HepG2 (cell line): ENCODE measurements around the gene ACVR1B. TPM values are rescaled to one million over a fixed set of nuclear protein-coding genes. Genes with fewer than 3 reads are reported as not detected.
A peak's percentile ranks its signal among the peaks of the same experiment; 100 is the strongest.

Source experiments
- CHD4 ChIP-seq: fragments of 200-600 bp; sonication (generic); IDR thresholded peaks from 2 replicates; pipeline ENCODE4 v1.7.0; 2017; ENCODE audit warnings: mild to moderate bottlenecking, low read length, borderline replicate concordance
- HIC2 ChIP-seq: sonication (generic); formaldehyde crosslinking; IDR thresholded peaks from 2 replicates; pipeline ENCODE4 v1.9.0; 2022; ENCODE audit warnings: low read depth, missing genetic modification reagents
- LCORL ChIP-seq, 2 experiments: fragments of 450-650 bp in 1 of 2; sonication (generic) in 1 of 2; formaldehyde crosslinking in 1 of 2; IDR thresholded peaks; 2 replicates each; pipeline versions ENCODE4 v1.5.0 to v1.6.1; 2017 to 2020; ENCODE audit warnings: antibody characterized with exemption in 1 of 2, missing genetic modification reagents in 1 of 2
- MED13 ChIP-seq: sonication (generic); formaldehyde crosslinking; IDR thresholded peaks from 2 replicates; pipeline ENCODE4 v1.5.0; 2020; ENCODE audit warnings: missing genetic modification reagents
- MEF2D ChIP-seq: sonication (generic); formaldehyde crosslinking; IDR thresholded peaks from 2 replicates; pipeline ENCODE4 v1.5.1; 2020; ENCODE audit warnings: mild to moderate bottlenecking, missing genetic modification reagents
- MXD4 ChIP-seq: IDR thresholded peaks from 2 replicates; pipeline ENCODE4 v1.6.1; 2016; ENCODE audit warnings: mild to moderate bottlenecking, missing biosample characterization, missing genetic modification reagents
- NCOA1 ChIP-seq: sonication (generic); formaldehyde crosslinking; IDR thresholded peaks from 2 replicates; pipeline ENCODE4 v1.9.0; 2021; ENCODE audit warnings: missing genetic modification reagents
- NPAS2 ChIP-seq: sonication (generic); formaldehyde crosslinking; IDR thresholded peaks from 2 replicates; pipeline ENCODE4 v1.8.0; 2022; ENCODE audit warnings: mild to moderate bottlenecking, missing genetic modification reagents, borderline replicate concordance
- NR2F1 ChIP-seq, 2 experiments: fragments of 450-650 bp in 1 of 2; formaldehyde crosslinking in 1 of 2; IDR thresholded peaks; 2 replicates each; pipeline versions ENCODE4 v1.5.0 to v1.6.1; 2016 to 2020; ENCODE audit warnings: mild to moderate bottlenecking in 1 of 2, missing compliant biosample characterization in 1 of 2, missing genetic modification reagents in 1 of 2, moderate library complexity in 1 of 2
- TCF12 ChIP-seq, 2 experiments: fragments of 450-650 bp in 1 of 2; sonication (generic) in 1 of 2; formaldehyde crosslinking in 1 of 2; IDR thresholded peaks; 2 replicates each; pipeline versions ENCODE4 v1.6.1 to v1.8.0; 2017 to 2022; ENCODE audit warnings: antibody characterized with exemption in 1 of 2, mild to moderate bottlenecking in 1 of 2, missing genetic modification reagents in 1 of 2, moderate library complexity in 1 of 2
- ZFP36L2 ChIP-seq: sonication (generic); formaldehyde crosslinking; IDR thresholded peaks from 2 replicates; pipeline ENCODE4 v1.4.0; 2020; ENCODE audit warnings: missing genetic modification reagents
- ZNF207 ChIP-seq: fragments of 450-650 bp; IDR thresholded peaks from 2 replicates; pipeline ENCODE4 v1.6.1; 2016; ENCODE audit warnings: antibody characterized with exemption, borderline replicate concordance
- ZNF589 ChIP-seq: sonication (generic); formaldehyde crosslinking; conservative IDR thresholded peaks from 2 replicates; pipeline ENCODE4 v1.8.0; 2022; ENCODE audit warnings: mild to moderate bottlenecking, moderate library complexity, missing genetic modification reagents
- ZNF704 ChIP-seq: sonication (generic); formaldehyde crosslinking; IDR thresholded peaks from 2 replicates; pipeline ENCODE4 v1.8.1; 2023; ENCODE audit warnings: mild to moderate bottlenecking, inconsistent platforms, moderate library complexity, missing genetic modification reagents, borderline replicate concordance
- polyA plus RNA-seq, 8 experiments: library from polyadenylated mRNA; depleted of rRNA in 3 of 8; stranded (reverse) in 7 of 8; unstranded in 1 of 8; fragments of >200 nt; fragmentation: Illumina TruSeq in 4 of 8; extraction: Trizol in 4 of 8; gene quantifications; 2 replicates each; pipeline versions ENCODE4 v1.2.1 to v1.2.3, GENCODE V29; 2011 to 2016; ENCODE audit warnings: low read depth in 4 of 8, missing spikeins in 1 of 8, mixed read lengths in 1 of 8; ENCODE audit not compliant: insufficient read depth in 1 of 8
- total RNA-seq, 5 experiments: library from RNA; depleted of rRNA; stranded (reverse); fragments of >200 nt; fragmentation: Illumina TruSeq; extraction: Trizol; gene quantifications; 2 replicates each; pipeline ENCODE4 v1.2.3, GENCODE V29; 2016; ENCODE audit warnings: low read depth in 1 of 5
- TF ChIP-seq, protein P1 (sequence below): sonication (generic); formaldehyde crosslinking; IDR thresholded peaks from 2 replicates; pipeline ENCODE4 v1.8.0; 2022; ENCODE audit warnings: missing genetic modification reagents, mild to moderate bottlenecking, inconsistent platforms, borderline replicate concordance
- TF ChIP-seq, protein P2 (sequence below): sonication (generic); formaldehyde crosslinking; IDR thresholded peaks from 2 replicates; pipeline ENCODE4 v1.5.1; 2020; ENCODE audit warnings: mild to moderate bottlenecking, missing genetic modification reagents, borderline replicate concordance
- TF ChIP-seq, protein P3 (sequence below): fragments of 450-650 bp; IDR thresholded peaks from 2 replicates; pipeline ENCODE4 v1.6.1; 2017

The ACVR1B gene
- total and polyA plus RNA-seq, 2 of the 13 experiments (the other 11 are each of a cell fraction or from before 2014, with no cell fraction given) = 8.9 to 12.1 TPM

DNA sequence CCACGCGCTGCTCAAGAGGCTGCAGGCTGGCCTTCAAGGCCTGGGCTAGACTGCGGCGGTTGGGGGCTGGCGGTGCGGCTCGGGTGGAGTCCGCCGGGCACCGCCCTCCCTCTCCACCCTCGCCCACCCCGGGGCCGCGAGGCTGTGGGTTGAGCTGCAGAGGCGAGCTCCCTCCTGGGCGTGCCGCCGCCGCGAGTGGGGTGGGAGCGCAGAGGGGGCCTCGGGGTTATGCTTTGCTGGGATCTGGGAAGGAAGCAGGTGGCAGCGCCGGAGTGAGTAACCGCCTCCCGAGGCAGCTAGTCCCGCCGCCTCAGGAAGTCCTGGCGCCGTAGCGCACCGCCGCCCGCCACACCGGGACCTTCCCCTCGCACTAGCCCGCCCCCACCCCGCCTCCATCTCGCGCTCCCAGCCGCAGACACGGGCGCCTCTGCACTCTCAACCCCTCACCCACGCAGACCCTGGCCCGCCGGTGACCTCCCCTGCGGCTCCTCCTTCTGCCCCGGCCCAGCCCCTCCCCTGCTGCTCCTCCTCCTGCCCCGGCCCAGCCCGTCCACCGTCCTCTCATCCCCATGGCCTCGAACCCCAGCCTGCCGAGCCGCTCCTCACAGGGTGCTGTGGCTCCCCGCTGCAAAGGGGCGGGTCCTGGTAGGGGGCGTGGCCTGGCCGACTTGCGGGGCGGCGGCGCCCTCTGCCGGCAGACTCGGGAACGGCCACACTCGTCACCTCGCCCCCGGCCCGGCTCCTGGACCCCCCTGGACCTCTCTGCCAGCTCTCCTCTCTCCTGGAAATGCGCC, 71.9 kb downstream of the ACVR1B start (continued):
- TF ChIP-seq, protein P1, sequence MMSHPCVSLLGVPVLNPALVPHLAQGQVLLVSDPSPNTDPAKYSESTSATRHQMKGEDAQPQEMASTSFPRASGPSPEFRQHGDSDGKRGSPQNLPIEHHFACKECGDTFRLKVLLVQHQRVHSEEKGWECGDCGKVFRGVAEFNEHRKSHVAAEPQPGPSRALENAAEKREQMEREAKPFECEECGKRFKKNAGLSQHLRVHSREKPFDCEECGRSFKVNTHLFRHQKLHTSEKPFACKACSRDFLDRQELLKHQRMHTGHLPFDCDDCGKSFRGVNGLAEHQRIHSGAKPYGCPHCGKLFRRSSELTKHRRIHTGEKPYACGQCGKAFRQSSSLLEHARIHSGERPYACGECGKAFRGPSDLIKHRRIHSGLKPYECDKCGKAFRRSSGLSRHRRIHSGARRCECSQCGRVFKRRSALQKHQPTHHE = no peak
- TF ChIP-seq ZNF589 (no peak), CHD4 (no peak), ZFP36L2 (CRISPR knock-in tag) (no peak), NPAS2 (CRISPR knock-in tag) (no peak), LCORL (IDR thresholded peaks at IDR 0.05) (no peak), LCORL (CRISPR knock-in tag; IDR thresholded peaks at IDR 0.05) (peak; percentile 48; the same call in 1 of the 2 replicates), TCF12 (IDR thresholded peaks at IDR 0.05) (no peak), TCF12 (CRISPR knock-in tag; IDR thresholded peaks at IDR 0.05) (no peak; the same call in 1 of the 2 replicates), MED13 (no peak), MEF2D (CRISPR knock-in tag) (no peak), HIC2 (CRISPR knock-in tag) (no peak), NCOA1 (no peak), ZNF207 (no peak), MXD4 (no peak), ZNF704 (CRISPR knock-in tag) (no peak), NR2F1 (CRISPR knock-in tag; IDR thresholded peaks at IDR 0.05) (no peak)
- TF ChIP-seq, protein P2, sequence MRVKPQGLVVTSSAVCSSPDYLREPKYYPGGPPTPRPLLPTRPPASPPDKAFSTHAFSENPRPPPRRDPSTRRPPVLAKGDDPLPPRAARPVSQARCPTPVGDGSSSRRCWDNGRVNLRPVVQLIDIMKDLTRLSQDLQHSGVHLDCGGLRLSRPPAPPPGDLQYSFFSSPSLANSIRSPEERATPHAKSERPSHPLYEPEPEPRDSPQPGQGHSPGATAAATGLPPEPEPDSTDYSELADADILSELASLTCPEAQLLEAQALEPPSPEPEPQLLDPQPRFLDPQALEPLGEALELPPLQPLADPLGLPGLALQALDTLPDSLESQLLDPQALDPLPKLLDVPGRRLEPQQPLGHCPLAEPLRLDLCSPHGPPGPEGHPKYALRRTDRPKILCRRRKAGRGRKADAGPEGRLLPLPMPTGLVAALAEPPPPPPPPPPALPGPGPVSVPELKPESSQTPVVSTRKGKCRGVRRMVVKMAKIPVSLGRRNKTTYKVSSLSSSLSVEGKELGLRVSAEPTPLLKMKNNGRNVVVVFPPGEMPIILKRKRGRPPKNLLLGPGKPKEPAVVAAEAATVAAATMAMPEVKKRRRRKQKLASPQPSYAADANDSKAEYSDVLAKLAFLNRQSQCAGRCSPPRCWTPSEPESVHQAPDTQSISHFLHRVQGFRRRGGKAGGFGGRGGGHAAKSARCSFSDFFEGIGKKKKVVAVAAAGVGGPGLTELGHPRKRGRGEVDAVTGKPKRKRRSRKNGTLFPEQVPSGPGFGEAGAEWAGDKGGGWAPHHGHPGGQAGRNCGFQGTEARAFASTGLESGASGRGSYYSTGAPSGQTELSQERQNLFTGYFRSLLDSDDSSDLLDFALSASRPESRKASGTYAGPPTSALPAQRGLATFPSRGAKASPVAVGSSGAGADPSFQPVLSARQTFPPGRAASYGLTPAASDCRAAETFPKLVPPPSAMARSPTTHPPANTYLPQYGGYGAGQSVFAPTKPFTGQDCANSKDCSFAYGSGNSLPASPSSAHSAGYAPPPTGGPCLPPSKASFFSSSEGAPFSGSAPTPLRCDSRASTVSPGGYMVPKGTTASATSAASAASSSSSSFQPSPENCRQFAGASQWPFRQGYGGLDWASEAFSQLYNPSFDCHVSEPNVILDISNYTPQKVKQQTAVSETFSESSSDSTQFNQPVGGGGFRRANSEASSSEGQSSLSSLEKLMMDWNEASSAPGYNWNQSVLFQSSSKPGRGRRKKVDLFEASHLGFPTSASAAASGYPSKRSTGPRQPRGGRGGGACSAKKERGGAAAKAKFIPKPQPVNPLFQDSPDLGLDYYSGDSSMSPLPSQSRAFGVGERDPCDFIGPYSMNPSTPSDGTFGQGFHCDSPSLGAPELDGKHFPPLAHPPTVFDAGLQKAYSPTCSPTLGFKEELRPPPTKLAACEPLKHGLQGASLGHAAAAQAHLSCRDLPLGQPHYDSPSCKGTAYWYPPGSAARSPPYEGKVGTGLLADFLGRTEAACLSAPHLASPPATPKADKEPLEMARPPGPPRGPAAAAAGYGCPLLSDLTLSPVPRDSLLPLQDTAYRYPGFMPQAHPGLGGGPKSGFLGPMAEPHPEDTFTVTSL (CRISPR knock-in tag) = no peak
- TF ChIP-seq, protein P3, sequence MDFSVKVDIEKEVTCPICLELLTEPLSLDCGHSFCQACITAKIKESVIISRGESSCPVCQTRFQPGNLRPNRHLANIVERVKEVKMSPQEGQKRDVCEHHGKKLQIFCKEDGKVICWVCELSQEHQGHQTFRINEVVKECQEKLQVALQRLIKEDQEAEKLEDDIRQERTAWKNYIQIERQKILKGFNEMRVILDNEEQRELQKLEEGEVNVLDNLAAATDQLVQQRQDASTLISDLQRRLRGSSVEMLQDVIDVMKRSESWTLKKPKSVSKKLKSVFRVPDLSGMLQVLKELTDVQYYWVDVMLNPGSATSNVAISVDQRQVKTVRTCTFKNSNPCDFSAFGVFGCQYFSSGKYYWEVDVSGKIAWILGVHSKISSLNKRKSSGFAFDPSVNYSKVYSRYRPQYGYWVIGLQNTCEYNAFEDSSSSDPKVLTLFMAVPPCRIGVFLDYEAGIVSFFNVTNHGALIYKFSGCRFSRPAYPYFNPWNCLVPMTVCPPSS = no peak
